Measurements from ENCODE around the gene SORCS2.

DNA sequence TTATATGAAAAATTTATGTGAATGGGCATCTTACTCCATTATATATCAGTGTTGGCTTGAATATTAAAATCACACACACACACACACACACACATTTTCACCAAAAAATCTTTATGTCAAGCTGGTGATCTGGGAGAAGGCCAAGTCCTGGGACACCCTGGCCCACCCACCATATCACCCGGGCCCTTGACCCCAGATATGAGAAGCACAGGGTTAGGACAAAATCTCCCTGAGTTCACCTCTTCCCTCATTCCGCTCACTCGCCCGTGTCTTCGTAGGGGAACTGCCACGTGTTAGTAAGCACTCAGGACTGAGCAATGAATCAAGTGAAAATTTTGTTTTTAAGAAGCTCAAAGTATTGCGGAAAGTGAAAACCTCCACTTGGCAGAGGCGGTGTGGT is 346.2 kb downstream of the SORCS2 start:
- TF ChIP-seq TAF1 (IDR thresholded peaks at IDR 0.05; ENCODE audit: borderline replicate concordance, insufficient read depth, low read length) = no peak
- no peak for TF ChIP-seq POLR2AphosphoS5 (IDR thresholded peaks at IDR 0.05; ENCODE audit: low read depth, low read length)
- TF ChIP-seq REST (IDR thresholded peaks at IDR 0.05; ENCODE audit: insufficient read depth in 1 of 2, low read depth in 2 of 2, low read length in 2 of 2) = no peak

All from PFSK-1 (cell line).